ENCODE results near the gene TTLL5. TPM values are rescaled to one million over a fixed set of nuclear protein-coding genes. Genes with fewer than 3 reads are reported as not detected.

Gene TTLL5
- total RNA-seq, 5 donors from 2014 or later (not counting 1 experiment from before 2014, with no cell fraction given), result 15.4 to 36.2 (median 22.2) TPM

- POLR2A ChIA-PET, result no interaction called here
- Mint-ChIP-seq H3K9me3 (no peaks in the 10 kb centered on the region), H3K4me1 (no peaks in the 10 kb centered on the region), H3K27me3 (no peaks in the 10 kb centered on the region), H3K36me3 (peaks cover 53% of the 10 kb centered on the region), H3K4me3 (no peak overlapping the region), H3K27ac (no peak overlapping the region)
- Histone ChIP-seq H3K27ac (ENCODE audit: low read length) (no peak overlapping the region), H3K4me3 (ENCODE audit: control insufficient read depth in 1 of 2, extremely low read depth in 1 of 2, low read length in 1 of 2) (no peak overlapping the region), H3K27me3 (replicated peaks in 1 of 2; ENCODE audit: control insufficient read depth in 2 of 2, extremely low read depth in 1 of 2, insufficient read depth in 2 of 2, low read length in 1 of 2) (no peaks in the 10 kb centered on the region), H3K36me3 (ENCODE audit: control insufficient read depth in 2 of 2, extremely low read depth in 1 of 2, insufficient read depth in 1 of 2, low read length in 1 of 2) (peaks cover 14 to 66% of the 10 kb centered on the region in 2 donors), H3K4me1 (ENCODE audit: control insufficient read depth in 1 of 2, extremely low read depth in 1 of 2, insufficient read depth in 2 of 2, low read length in 2 of 2) (no peaks in the 10 kb centered on the region), H3K9me3 (no peaks in the 10 kb centered on the region)
- CTCF ChIA-PET, result no interaction called here
- DNase-seq, result no peak
- ATAC-seq (replicated peaks in 1 of 4), result no peak
- 91% methylated on average over 6 of the region's 9 CpGs for WGBS (ENCODE audit: insufficient coverage)
These were observed 12.8 kb upstream of the TTLL5 start for GRCh38 chr14:75648066-75648838.

- no peak overlapping the region for H3K27ac ChIP-seq (ENCODE audit: low read length)
- ATAC-seq (replicated peaks in 1 of 4), result no peak
- H3K9me3 ChIP-seq, result no peaks in the 10 kb centered on the region
- no peak overlapping the region for H3K27ac Mint-ChIP-seq
- no peaks in the 10 kb centered on the region for H3K27me3 Mint-ChIP-seq
- DNase-seq, result no peak
- H3K36me3 ChIP-seq (ENCODE audit: control insufficient read depth in 2 of 2, extremely low read depth in 1 of 2, insufficient read depth in 1 of 2, low read length in 1 of 2), result peaks cover 14 to 72% of the 10 kb centered on the region in 2 donors
- H3K36me3 Mint-ChIP-seq, result peaks cover 51% of the 10 kb centered on the region
- H3K9me3 Mint-ChIP-seq, result no peaks in the 10 kb centered on the region
- ChIA-PET POLR2A (no interaction called here), CTCF (interaction anchor here (0.6 to 1.2 kb wide), 3 partner anchors 72 to 341 kb away, joined by 3 to 5 read pairs (median 5); no protein-coding TSS in a partner anchor)
- H3K4me1 ChIP-seq (ENCODE audit: control insufficient read depth in 1 of 2, extremely low read depth in 1 of 2, insufficient read depth in 2 of 2, low read length in 2 of 2), result no peaks in the 10 kb centered on the region
- WGBS (ENCODE audit: insufficient coverage), result no CpG with 5 or more reads among the region's 1 CpG
- H3K27me3 ChIP-seq (replicated peaks in 1 of 2; ENCODE audit: control insufficient read depth in 2 of 2, extremely low read depth in 1 of 2, insufficient read depth in 2 of 2, low read length in 1 of 2), result no peaks in the 10 kb centered on the region
- no peak overlapping the region for H3K4me3 Mint-ChIP-seq
- no peak overlapping the region for H3K4me3 ChIP-seq (ENCODE audit: control insufficient read depth in 1 of 2, extremely low read depth in 1 of 2, low read length in 1 of 2)
- H3K4me1 Mint-ChIP-seq, result peaks cover 0 to 6% (median 3%) of the 10 kb centered on the region in 3 donors
These were observed 11.7 kb upstream of the TTLL5 start for GRCh38 chr14:75649337-75649736.

- Histone ChIP-seq H3K9me3 (no peaks in the 10 kb centered on the region), H3K27me3 (replicated peaks in 1 of 2; ENCODE audit: control insufficient read depth in 2 of 2, extremely low read depth in 1 of 2, insufficient read depth in 2 of 2, low read length in 1 of 2) (no peaks in the 10 kb centered on the region), H3K27ac (ENCODE audit: low read length) (no peak overlapping the region), H3K4me3 (ENCODE audit: control insufficient read depth in 1 of 2, extremely low read depth in 1 of 2, low read length in 1 of 2) (no peak overlapping the region), H3K36me3 (ENCODE audit: control insufficient read depth in 2 of 2, extremely low read depth in 1 of 2, insufficient read depth in 1 of 2, low read length in 1 of 2) (peaks cover 18 to 75% of the 10 kb centered on the region in 2 donors), H3K4me1 (ENCODE audit: control insufficient read depth in 1 of 2, extremely low read depth in 1 of 2, insufficient read depth in 2 of 2, low read length in 2 of 2) (no peaks in the 10 kb centered on the region)
- H3K4me1 Mint-ChIP-seq, result peaks cover 0 to 6% (median 3%) of the 10 kb centered on the region in 3 donors
- peaks cover 51% of the 10 kb centered on the region for H3K36me3 Mint-ChIP-seq
- no peak overlapping the region for H3K27ac Mint-ChIP-seq
- H3K4me3 Mint-ChIP-seq, result no peak overlapping the region
- CTCF ChIA-PET, result interaction anchor here (0.6 to 1.2 kb wide), 2 partner anchors 72 kb away, joined by 3 to 5 read pairs; no protein-coding TSS in a partner anchor
- WGBS (ENCODE audit: insufficient coverage), result 100% methylated on average over 1 of the region's 1 CpG
- no peaks in the 10 kb centered on the region for H3K9me3 Mint-ChIP-seq
- DNase-seq (no peak), ATAC-seq (replicated peaks in 1 of 4) (no peak)
- H3K27me3 Mint-ChIP-seq, result no peaks in the 10 kb centered on the region
- POLR2A ChIA-PET, result no interaction called here
These were observed 11.3 kb upstream of the TTLL5 start for GRCh38 chr14:75649773-75650172.

- no peak overlapping the region for H3K4me3 ChIP-seq (ENCODE audit: control insufficient read depth in 1 of 2, extremely low read depth in 1 of 2, low read length in 1 of 2)
- no peak overlapping the region for H3K27ac ChIP-seq (ENCODE audit: low read length)
- peaks cover 18 to 79% of the 10 kb centered on the region in 2 donors for H3K36me3 ChIP-seq (ENCODE audit: control insufficient read depth in 2 of 2, extremely low read depth in 1 of 2, insufficient read depth in 1 of 2, low read length in 1 of 2)
- H3K9me3 ChIP-seq, result no peaks in the 10 kb centered on the region
- no peaks in the 10 kb centered on the region for H3K9me3 Mint-ChIP-seq
- H3K27ac Mint-ChIP-seq, result no peak overlapping the region
- H3K4me1 Mint-ChIP-seq, result peaks cover 0 to 6% (median 3%) of the 10 kb centered on the region in 3 donors
- POLR2A ChIA-PET, result no interaction called here
- CTCF ChIA-PET, result no interaction called here
- H3K27me3 ChIP-seq (replicated peaks in 1 of 2; ENCODE audit: control insufficient read depth in 2 of 2, extremely low read depth in 1 of 2, insufficient read depth in 2 of 2, low read length in 1 of 2), result no peaks in the 10 kb centered on the region
- ATAC-seq (replicated peaks in 1 of 4), result no peak
- peaks cover 51% of the 10 kb centered on the region for H3K36me3 Mint-ChIP-seq
- H3K4me1 ChIP-seq (ENCODE audit: control insufficient read depth in 1 of 2, extremely low read depth in 1 of 2, insufficient read depth in 2 of 2, low read length in 2 of 2), result no peaks in the 10 kb centered on the region
- 100% methylated on average over 2 of the region's 5 CpGs for WGBS (ENCODE audit: insufficient coverage)
- DNase-seq, result no peak
- H3K4me3 Mint-ChIP-seq, result no peak overlapping the region
- H3K27me3 Mint-ChIP-seq, result no peaks in the 10 kb centered on the region
These were observed 10.6 kb upstream of the TTLL5 start for GRCh38 chr14:75650253-75651058.

- CTCF ChIA-PET, result interaction anchor here (0.5 to 6.8 kb wide), 16 partner anchors 10 to 348 kb away, joined by 3 to 89 read pairs (median 5); partner anchors contain the start of genes FLVCR2 (in 2 of the 2), IFT43 (in 1 of the 2) and TGFB3 (in 1 of the 2)
- no peaks in the 10 kb centered on the region for H3K4me1 ChIP-seq (ENCODE audit: control insufficient read depth in 1 of 2, extremely low read depth in 1 of 2, insufficient read depth in 2 of 2, low read length in 2 of 2)
- no CpG with 5 or more reads among the region's 1 CpG for WGBS (ENCODE audit: insufficient coverage)
- POLR2A ChIA-PET, result interaction anchor here in 1 of 2 donors (0.7 kb wide), 1 partner anchor 177 kb away, joined by 3 read pairs; no protein-coding TSS in a partner anchor
- H3K36me3 Mint-ChIP-seq, result peaks cover 53% of the 10 kb centered on the region
- H3K27me3 Mint-ChIP-seq, result no peaks in the 10 kb centered on the region
- H3K4me3 Mint-ChIP-seq, result no peak overlapping the region
- no peaks in the 10 kb centered on the region for H3K9me3 ChIP-seq
- H3K9me3 Mint-ChIP-seq, result no peaks in the 10 kb centered on the region
- H3K4me3 ChIP-seq (ENCODE audit: control insufficient read depth in 1 of 2, extremely low read depth in 1 of 2, low read length in 1 of 2), result no peak overlapping the region
- H3K36me3 ChIP-seq (ENCODE audit: control insufficient read depth in 2 of 2, extremely low read depth in 1 of 2, insufficient read depth in 1 of 2, low read length in 1 of 2), result peaks cover 18 to 75% of the 10 kb centered on the region in 2 donors
- no peaks in the 10 kb centered on the region for H3K27me3 ChIP-seq (replicated peaks in 1 of 2; ENCODE audit: control insufficient read depth in 2 of 2, extremely low read depth in 1 of 2, insufficient read depth in 2 of 2, low read length in 1 of 2)
- H3K4me1 Mint-ChIP-seq, result peaks cover under 1 to 12% (median 4%) of the 10 kb centered on the region in 3 donors
- ATAC-seq (replicated peaks in 1 of 4), result no peak
- DNase-seq, result no peak
- no peak overlapping the region for H3K27ac ChIP-seq (ENCODE audit: low read length)
- no peak overlapping the region for H3K27ac Mint-ChIP-seq
These were observed 7.5 kb upstream of the TTLL5 start for GRCh38 chr14:75653563-75653962.

GRCh38 chr14:75654127-75654732 is 6.8 kb upstream of the TTLL5 start:
- CTCF ChIA-PET, result interaction anchor here (0.5 to 6.8 kb wide), 20 partner anchors 9 to 1159 kb away, joined by 3 to 89 read pairs (median 4); partner anchors contain the start of genes FLVCR2 (in 2 of the 2), IFT43 (in 1 of the 2) and TGFB3 (in 1 of the 2)
- Mint-ChIP-seq H3K4me1 (peaks cover 6 to 17% (median 8%) of the 10 kb centered on the region in 3 donors), H3K36me3 (peaks cover 49% of the 10 kb centered on the region), H3K4me3 (no peak overlapping the region), H3K27me3 (no peaks in the 10 kb centered on the region), H3K27ac (no peak overlapping the region), H3K9me3 (no peaks in the 10 kb centered on the region)
- POLR2A ChIA-PET, result interaction anchor here in 1 of 2 donors (0.7 kb wide), 1 partner anchor 176 kb away, joined by 3 read pairs; no protein-coding TSS in a partner anchor
- ATAC-seq (replicated peaks in 1 of 4) (peak; percentile 91 to 93 (median 92)), DNase-seq (peak; percentile 41 to 85 (median 71))
- WGBS (ENCODE audit: insufficient coverage), result 10% methylated on average over 4 of the region's 4 CpGs
- Histone ChIP-seq H3K4me1 (ENCODE audit: control insufficient read depth in 1 of 2, extremely low read depth in 1 of 2, insufficient read depth in 2 of 2, low read length in 2 of 2) (peaks cover 0 to 2% of the 10 kb centered on the region in 2 experiments), H3K36me3 (ENCODE audit: control insufficient read depth in 2 of 2, extremely low read depth in 1 of 2, insufficient read depth in 1 of 2, low read length in 1 of 2) (peaks cover 18 to 71% of the 10 kb centered on the region in 2 donors), H3K4me3 (ENCODE audit: control insufficient read depth in 1 of 2, extremely low read depth in 1 of 2, low read length in 1 of 2) (no peak overlapping the region), H3K27ac (ENCODE audit: low read length) (no peak overlapping the region), H3K27me3 (replicated peaks in 1 of 2; ENCODE audit: control insufficient read depth in 2 of 2, extremely low read depth in 1 of 2, insufficient read depth in 2 of 2, low read length in 1 of 2) (no peaks in the 10 kb centered on the region), H3K9me3 (no peaks in the 10 kb centered on the region)
